Stomach smooth muscle (tissue), 2 donors: ENCODE measurements around the gene SLC44A1.

Experiments used
- H3K27ac ChIP-seq: one replicate; pipeline ENCODE4 v1.7.0; 2013; ENCODE audit warnings: mild to moderate bottlenecking, low read length, inconsistent platforms
- H3K27me3 ChIP-seq, 2 donors: one replicate each; pipeline ENCODE4 v1.7.0; 2013; ENCODE audit warnings: low read length in 2 of 2; ENCODE audit not compliant: insufficient read depth in 2 of 2, control insufficient read depth in 1 of 2
- H3K36me3 ChIP-seq, 2 donors: one replicate each; pipeline ENCODE4 v1.7.0; 2013; ENCODE audit warnings: low read length in 2 of 2; ENCODE audit not compliant: control insufficient read depth in 2 of 2, insufficient read depth in 2 of 2
- H3K4me1 ChIP-seq: one replicate; pipeline ENCODE4 v1.7.0; 2013; ENCODE audit warnings: low read length; ENCODE audit not compliant: control insufficient read depth, insufficient read depth
- H3K4me3 ChIP-seq, 2 donors: one replicate each; pipeline ENCODE4 v1.7.0; 2013; ENCODE audit warnings: low read length in 2 of 2
- H3K9ac ChIP-seq, 2 donors: one replicate each; pipeline ENCODE4 v1.7.0; 2013; ENCODE audit warnings: low read length in 2 of 2, mild to moderate bottlenecking in 1 of 2
- H3K9me3 ChIP-seq, 2 donors: one replicate each; pipeline ENCODE4 v1.7.0; 2013; ENCODE audit warnings: low read length in 2 of 2; ENCODE audit not compliant: control insufficient read depth in 2 of 2
- donor health status: healthy.
- donor health status: Pancreatic carcinoma.

The SLC44A1 gene

DNA sequence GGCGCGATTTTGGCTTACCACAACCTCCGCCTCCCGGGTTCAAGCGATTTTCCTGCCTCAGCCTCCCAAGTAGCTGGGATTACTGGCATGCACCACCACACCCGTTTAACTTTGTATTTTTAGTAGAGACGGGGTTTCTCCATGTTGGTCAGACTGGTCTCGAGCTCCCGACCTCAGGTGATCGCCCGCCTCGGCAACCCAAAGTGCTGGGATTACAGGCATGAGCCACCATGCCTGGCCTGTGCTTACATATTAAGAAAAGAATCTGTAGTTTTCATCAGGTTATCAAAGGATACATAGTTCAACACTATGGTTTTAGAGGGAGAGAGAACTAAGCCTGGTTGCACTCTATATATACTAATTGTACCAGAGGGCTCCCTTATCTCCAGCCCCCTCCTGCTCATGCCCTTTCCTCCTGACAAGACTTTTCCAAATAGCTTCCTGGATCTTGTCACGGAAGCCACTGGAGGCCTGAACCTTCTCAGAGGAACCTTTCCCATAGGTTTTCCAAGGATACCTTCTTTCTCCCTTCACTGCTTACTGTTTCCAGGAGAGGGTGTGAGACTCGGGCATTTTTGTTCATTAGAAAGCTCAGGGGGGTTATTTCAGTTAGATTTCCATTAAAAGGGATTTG is 53.1 kb downstream of the SLC44A1 start:
- no peak overlapping the region for H3K27ac ChIP-seq
- H3K27me3 ChIP-seq = no peaks in the 10 kb centered on the region
- H3K4me1 ChIP-seq = no peaks in the 10 kb centered on the region
- H3K4me3 ChIP-seq = no peak overlapping the region
- H3K36me3 ChIP-seq = peaks cover 9 to 12% of the 10 kb centered on the region in 2 donors
- H3K9me3 ChIP-seq = no peaks in the 10 kb centered on the region
- H3K9ac ChIP-seq = no peak overlapping the region

DNA sequence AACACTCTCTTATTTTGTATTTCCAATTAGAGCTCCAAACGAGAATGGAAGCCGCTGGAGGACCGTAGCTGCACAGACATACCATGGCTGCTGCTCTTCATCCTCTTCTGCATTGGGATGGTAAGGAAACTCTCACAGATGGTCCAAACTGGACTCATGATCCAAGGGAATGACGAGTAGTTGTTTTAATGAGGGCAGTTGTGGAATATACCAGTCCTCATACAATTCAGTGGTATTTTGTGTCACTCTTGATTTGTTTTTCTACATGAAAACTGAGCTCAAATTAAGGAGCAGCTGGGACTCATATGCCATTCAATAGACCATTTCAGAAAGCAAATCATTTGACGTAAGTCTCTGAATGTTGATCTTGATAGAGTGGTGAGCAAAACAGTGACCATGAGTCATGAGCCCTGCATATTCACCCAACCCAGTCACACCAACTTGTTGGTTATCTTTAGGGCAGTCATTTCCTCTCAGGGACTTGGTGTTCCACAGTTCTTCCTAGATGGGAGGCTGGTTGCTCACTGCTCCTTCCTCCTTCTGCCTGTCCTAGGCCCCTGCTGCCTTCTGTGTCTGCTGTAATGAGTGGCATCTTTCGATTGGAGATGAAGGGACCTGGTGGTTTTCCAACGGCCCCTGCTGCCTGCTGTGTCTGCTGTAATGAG is 54.9 kb downstream of the SLC44A1 start:
- Histone ChIP-seq H3K9me3 (no peaks in the 10 kb centered on the region), H3K4me1 (no peaks in the 10 kb centered on the region), H3K9ac (no peak overlapping the region), H3K27me3 (no peaks in the 10 kb centered on the region), H3K36me3 (peaks cover 9 to 12% of the 10 kb centered on the region in 2 donors), H3K4me3 (no peak overlapping the region), H3K27ac (no peak overlapping the region)

DNA sequence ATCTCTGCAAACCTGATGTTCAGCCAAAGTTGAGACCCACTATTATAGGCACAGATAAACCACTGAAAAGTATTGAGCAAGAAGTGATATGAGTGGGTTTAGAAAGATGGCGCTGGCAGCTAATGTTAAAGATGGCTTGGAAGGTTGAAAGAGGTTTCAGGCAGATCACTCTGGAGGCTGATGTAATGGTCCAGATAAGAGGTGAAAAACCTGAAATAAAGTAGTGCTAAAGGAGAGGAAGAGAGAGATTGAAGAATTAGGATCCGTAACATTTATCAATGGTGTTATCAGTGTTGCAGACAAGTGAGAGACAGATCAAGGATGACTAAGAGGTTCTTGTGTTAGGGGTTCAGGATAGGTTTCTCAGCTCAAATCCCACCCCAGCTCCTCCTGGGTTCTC is 58.3 kb downstream of the SLC44A1 start:
- H3K27ac ChIP-seq = no peak overlapping the region
- H3K9me3 ChIP-seq = no peaks in the 10 kb centered on the region
- H3K4me1 ChIP-seq = no peaks in the 10 kb centered on the region
- H3K4me3 ChIP-seq = no peak overlapping the region
- H3K36me3 ChIP-seq = peaks cover 9 to 12% of the 10 kb centered on the region in 2 donors
- no peak overlapping the region for H3K9ac ChIP-seq
- H3K27me3 ChIP-seq = no peaks in the 10 kb centered on the region

DNA sequence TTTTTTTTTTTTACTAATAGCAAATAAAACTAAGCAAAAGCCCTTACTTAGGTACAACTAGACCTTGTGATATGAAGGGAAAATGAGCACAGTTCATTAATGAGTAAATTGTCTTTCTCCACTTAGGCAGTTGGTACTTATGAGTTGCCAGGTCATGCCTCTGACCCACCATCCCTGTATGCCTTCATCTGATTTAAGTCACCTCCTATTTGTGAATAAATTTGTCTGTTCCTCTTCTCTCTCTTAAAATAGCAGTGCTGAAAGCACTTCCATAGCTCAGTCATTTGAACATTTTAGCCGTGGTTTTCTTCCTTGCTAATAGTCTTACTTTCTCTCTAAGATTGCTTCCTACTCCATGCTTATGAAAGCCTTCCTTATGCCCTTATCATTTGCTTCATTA is 61.4 kb downstream of the SLC44A1 start:
- H3K27me3 ChIP-seq = no peaks in the 10 kb centered on the region
- no peaks in the 10 kb centered on the region for H3K4me1 ChIP-seq
- H3K9me3 ChIP-seq = no peaks in the 10 kb centered on the region
- H3K36me3 ChIP-seq = no peaks in the 10 kb centered on the region
- H3K27ac ChIP-seq = no peak overlapping the region
- no peak overlapping the region for H3K9ac ChIP-seq
- H3K4me3 ChIP-seq = no peak overlapping the region

DNA sequence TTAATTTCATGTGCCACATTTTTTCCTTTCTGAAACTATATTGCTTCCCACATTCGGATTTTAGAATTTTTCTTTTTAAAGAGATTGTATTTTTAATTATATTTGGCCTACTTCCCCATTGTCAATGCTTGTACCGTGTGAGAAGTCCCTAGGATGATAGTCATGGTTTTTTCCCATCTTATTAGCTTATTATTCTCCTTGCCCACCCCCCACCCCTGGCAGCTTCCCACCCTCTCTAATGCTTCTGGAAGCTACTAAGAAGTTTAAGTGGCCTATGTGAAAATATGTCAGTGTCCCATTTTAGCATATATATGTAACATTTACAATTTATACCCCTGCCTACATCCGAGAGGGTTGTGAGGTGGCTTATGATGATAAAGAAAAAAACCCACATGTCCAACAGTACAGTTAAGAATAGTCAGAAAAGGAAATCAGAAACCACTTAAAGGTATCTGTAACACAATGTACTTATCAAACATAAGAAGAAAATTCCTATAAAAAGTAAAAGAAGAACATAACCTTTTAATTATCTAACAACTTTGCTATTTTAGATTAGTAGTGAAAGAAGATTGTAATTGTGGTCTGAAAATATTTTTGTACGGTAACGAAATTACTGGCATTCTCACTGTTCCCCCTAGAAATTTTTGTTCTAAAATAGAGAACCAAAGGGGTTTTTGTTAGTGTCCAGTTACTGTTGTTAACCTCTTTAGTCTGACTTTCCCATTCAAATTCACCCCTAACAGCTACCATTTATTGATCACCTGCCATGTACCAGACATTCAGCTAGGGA is 62.1 kb downstream of the SLC44A1 start:
- Histone ChIP-seq H3K27me3 (no peaks in the 10 kb centered on the region), H3K9ac (no peak overlapping the region), H3K36me3 (no peaks in the 10 kb centered on the region), H3K9me3 (no peaks in the 10 kb centered on the region), H3K27ac (no peak overlapping the region), H3K4me1 (no peaks in the 10 kb centered on the region), H3K4me3 (no peak overlapping the region)

DNA sequence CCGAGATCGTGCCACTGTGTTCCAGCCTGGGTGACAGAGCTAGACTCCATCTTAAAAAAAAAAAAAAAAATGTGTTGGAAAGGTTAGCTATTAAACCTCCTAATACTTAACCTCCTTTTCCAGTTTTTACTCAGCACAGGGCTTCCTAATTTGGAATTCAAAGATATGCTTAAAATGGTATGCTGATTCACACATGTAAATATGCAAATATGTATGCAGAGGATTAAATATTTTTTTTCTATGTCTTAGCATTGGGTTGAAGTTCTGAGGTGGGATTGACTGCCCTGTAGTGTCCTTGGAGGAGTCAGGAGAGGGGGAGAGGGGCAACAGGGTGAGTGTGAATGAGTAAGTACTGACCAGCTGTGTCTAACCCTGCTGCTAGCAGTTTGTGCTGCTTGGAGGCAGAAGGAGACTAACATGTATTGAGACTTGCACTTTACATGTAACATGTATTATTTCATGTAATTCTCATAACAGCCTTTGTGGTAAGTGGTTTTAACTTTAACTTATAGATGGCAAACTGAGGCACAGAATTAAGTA is 63.2 kb downstream of the SLC44A1 start:
- Histone ChIP-seq H3K9me3 (no peaks in the 10 kb centered on the region), H3K27ac (no peak overlapping the region), H3K36me3 (no peaks in the 10 kb centered on the region), H3K4me3 (no peak overlapping the region), H3K9ac (no peak overlapping the region), H3K27me3 (no peaks in the 10 kb centered on the region), H3K4me1 (no peaks in the 10 kb centered on the region)

DNA sequence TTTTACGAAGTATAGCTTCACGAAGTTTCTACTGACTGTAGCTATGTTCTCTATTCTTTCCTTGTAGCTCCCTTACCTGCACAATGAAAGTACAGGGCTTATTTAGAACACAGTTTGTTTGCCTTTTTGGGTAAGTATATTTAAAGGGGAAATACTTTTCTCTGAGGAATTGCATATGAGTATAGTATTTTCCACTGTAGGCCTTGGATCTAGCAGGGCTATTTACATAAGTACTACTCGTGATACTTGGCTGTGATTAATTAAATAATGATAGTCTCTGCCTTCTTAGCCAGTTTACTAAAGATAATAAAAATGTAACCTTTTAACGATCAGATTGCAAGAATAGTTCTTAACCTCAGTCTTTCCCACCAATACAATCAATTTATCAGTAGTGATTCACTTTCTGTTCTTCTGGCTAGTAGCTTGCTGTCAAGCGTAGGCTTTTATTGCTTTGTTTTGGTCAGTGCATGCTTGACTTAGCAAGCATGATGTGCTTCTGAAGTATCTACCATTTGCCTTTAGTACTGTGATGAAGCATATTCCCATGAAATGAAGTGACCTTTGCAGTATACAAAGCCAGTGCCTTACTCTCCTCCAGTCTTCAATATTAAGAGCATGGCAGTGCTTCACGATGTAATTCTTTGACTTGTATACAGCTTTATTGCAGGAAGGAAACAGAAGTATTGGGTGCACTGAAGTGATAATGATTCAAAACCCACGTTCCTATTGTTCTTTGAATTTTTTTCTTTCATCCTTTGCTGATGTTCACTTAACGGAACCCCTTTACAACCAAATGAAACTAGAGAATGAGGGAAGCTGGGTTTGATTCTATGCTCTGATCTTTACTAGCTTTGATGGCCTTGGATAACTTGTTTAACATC is 64.2 kb downstream of the SLC44A1 start:
- no peaks in the 10 kb centered on the region for H3K27me3 ChIP-seq
- no peaks in the 10 kb centered on the region for H3K9me3 ChIP-seq
- H3K27ac ChIP-seq = no peak overlapping the region
- H3K9ac ChIP-seq = no peak overlapping the region
- no peaks in the 10 kb centered on the region for H3K4me1 ChIP-seq
- no peaks in the 10 kb centered on the region for H3K36me3 ChIP-seq
- H3K4me3 ChIP-seq = no peak overlapping the region

DNA sequence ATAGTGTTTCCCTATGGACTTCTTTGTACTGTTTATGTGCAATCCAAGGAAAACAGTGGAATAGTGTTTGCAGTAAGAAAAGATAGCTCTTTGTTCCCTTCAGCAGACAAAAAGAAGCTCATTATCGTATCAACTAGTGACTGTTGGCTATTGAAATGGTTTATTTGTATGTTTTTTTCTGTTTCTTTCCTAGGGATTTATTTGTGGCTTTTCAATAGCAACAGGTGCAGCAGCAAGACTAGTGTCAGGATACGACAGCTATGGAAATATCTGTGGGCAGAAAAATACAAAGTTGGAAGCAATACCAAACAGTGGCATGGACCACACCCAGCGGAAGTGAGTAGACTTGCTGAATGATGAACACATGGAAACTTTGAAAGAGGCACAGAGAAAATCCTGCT is 65.1 kb downstream of the SLC44A1 start:
- Histone ChIP-seq H3K9ac (no peak overlapping the region), H3K27me3 (no peaks in the 10 kb centered on the region), H3K27ac (no peak overlapping the region), H3K4me1 (no peaks in the 10 kb centered on the region), H3K9me3 (no peaks in the 10 kb centered on the region), H3K36me3 (no peaks in the 10 kb centered on the region), H3K4me3 (no peak overlapping the region)

DNA sequence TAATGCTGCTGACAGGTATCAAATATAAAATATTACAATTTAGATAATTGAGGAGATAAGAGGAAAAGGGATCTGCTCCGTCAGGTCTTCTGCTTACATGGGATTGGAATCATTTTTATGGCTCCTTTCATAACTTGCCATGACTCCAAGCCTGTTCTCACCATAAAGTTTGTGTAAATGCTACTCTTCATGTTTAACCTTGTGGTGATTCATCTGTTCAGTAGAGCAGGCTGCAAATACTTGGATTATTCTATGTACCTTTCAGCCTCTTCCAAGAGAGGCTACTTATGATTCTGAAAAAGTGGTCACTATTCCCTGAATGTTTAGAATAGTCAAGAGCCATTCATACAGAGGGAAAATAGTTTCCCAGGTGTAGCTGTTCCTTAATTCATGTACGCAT is 66.9 kb downstream of the SLC44A1 start:
- Histone ChIP-seq H3K4me3 (no peak overlapping the region), H3K27me3 (no peaks in the 10 kb centered on the region), H3K4me1 (no peaks in the 10 kb centered on the region), H3K9me3 (no peaks in the 10 kb centered on the region), H3K27ac (no peak overlapping the region), H3K36me3 (no peaks in the 10 kb centered on the region), H3K9ac (no peak overlapping the region)

DNA sequence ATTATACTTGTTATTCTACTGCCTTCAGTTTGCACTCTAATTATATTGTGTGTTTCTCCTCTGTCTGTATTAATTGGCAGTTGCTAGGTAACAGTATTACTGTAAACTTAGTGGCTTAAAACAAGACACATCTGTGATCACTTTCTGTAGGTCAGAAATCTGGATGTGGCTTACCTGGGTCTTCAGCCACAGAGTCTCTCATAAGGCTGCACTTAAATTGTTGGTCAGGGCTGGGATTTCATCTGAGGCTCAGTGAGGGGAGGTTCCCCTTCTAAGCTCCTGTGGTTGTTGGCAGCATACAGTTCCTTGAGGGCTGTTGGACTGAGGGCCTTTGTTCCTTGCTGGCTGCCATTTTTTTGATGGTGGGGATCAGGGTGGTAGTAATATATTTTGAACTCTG is 68.8 kb downstream of the SLC44A1 start:
- Histone ChIP-seq H3K4me1 (no peaks in the 10 kb centered on the region), H3K27me3 (no peaks in the 10 kb centered on the region), H3K4me3 (no peak overlapping the region), H3K9me3 (no peaks in the 10 kb centered on the region), H3K9ac (no peak overlapping the region), H3K36me3 (peaks cover 0 to 2% of the 10 kb centered on the region in 2 donors), H3K27ac (no peak overlapping the region)
